Measurements from ENCODE around the gene RASEF.

- TF ChIP-seq CTCF (IDR thresholded peaks at IDR 0.05; ENCODE audit: low read depth, low read length) (no peak), POLR2A (IDR thresholded peaks at IDR 0.05; ENCODE audit: extremely low read depth, insufficient read length) (no peak)
Measured at GRCh38 chr9:83068414-83068813, 5.5 kb upstream of the RASEF start.

Data from NB4 (cell line).